A673 (cell line): ENCODE measurements around the gene MSI2. TPM values are rescaled to one million over a fixed set of nuclear protein-coding genes. Genes with fewer than 3 reads are reported as not detected.

ENCODE experiments used
- BruUV-seq: library from RNA; stranded (reverse); fragments of 400-500 nt; replicated peaks from 2 replicates; lab custom pipeline; 2021; lab: Mats Ljungman, UMichigan
- CTCF ChIA-PET: fragments of 300-600 bp; sonication (Branson Sonifier 250); formaldehyde crosslinking; loops from one replicate; lab custom pipeline; 2022; ENCODE audit warnings: antibody characterized with exemption; lab: Charles Lee
- POLR2A ChIA-PET: fragments of 300-600 bp; sonication (Branson Sonifier 250); formaldehyde crosslinking; loops from one replicate; lab custom pipeline; 2022; ENCODE audit warnings: antibody characterized with exemption; ENCODE audit not compliant: low non-redundant PET; lab: Charles Lee
- DNase-seq: peaks from one replicate; pipeline ENCODE4 v3.0.0-alpha.2; 2015; ENCODE audit warnings: low spot score
- H3K27ac ChIP-seq: fragments of 200-600 bp; sonication (generic); 2 replicates; pipeline ENCODE4 v1.5.1; 2016; ENCODE audit warnings: mixed run types, low read depth, mild to moderate bottlenecking, mixed read lengths, antibody characterized with exemption, low read length; ENCODE audit not compliant: poor library complexity, severe bottlenecking
- H3K27me3 ChIP-seq: fragments of 200-600 bp; sonication (generic); replicated peaks from 2 replicates; pipeline ENCODE4 v1.6.1; 2017; ENCODE audit warnings: mixed run types, low read depth, mild to moderate bottlenecking, mixed read lengths, antibody characterized with exemption, low read length; ENCODE audit not compliant: insufficient read depth, poor library complexity
- H3K36me3 ChIP-seq: fragments of 200-600 bp; sonication (generic); 2 replicates; pipeline ENCODE4 v1.6.1; 2016; ENCODE audit warnings: mixed run types, mild to moderate bottlenecking, mixed read lengths, antibody characterized with exemption, low read length; ENCODE audit not compliant: insufficient read depth, poor library complexity, severe bottlenecking
- H3K4me1 ChIP-seq: fragments of 200-600 bp; sonication (generic); 2 replicates; pipeline ENCODE4 v1.6.1; 2017; ENCODE audit warnings: mixed run types, mild to moderate bottlenecking, mixed read lengths, antibody characterized with exemption, low read length; ENCODE audit not compliant: insufficient read depth, poor library complexity, severe bottlenecking
- H3K4me3 ChIP-seq: fragments of 200-600 bp; sonication (generic); 2 replicates; pipeline ENCODE4 v1.5.1; 2016; ENCODE audit warnings: low read depth, mixed run types, mild to moderate bottlenecking, mixed read lengths, low read length; ENCODE audit not compliant: poor library complexity, severe bottlenecking
- H3K9me3 ChIP-seq: fragments of 200-600 bp; sonication (generic); 2 replicates; pipeline ENCODE4 v1.6.1; 2016; ENCODE audit warnings: mixed run types, low read depth, mild to moderate bottlenecking, mixed read lengths, antibody characterized with exemption, low read length; ENCODE audit not compliant: poor library complexity, severe bottlenecking
- EZH2 ChIP-seq: fragments of 200-600 bp; sonication (generic); IDR thresholded peaks from 2 replicates; pipeline ENCODE4 v1.6.1; 2017; ENCODE audit warnings: borderline replicate concordance, low read depth, mild to moderate bottlenecking, mixed read lengths, antibody characterized with exemption, low read length; ENCODE audit not compliant: poor library complexity, severe bottlenecking
- intact Hi-C: fragments of 100-400 bp; cut with micrococcal nuclease; formaldehyde crosslinking; loops from one replicate; pipeline ENCODE4 v1.10.0; 2022; ENCODE audit not compliant: unreplicated experiment
- total RNA-seq: library from RNA; stranded (reverse); gene quantifications from 2 replicates; pipeline ENCODE4 v1.2.3, GENCODE V29; 2021
- TF ChIP-seq, protein P1 (sequence below): fragments of 300-800, 200-600 bp; sonication (generic); conservative IDR thresholded peaks from 2 replicates; pipeline ENCODE4 v1.5.1; 2017; ENCODE audit warnings: low read depth, mild to moderate bottlenecking, antibody characterized with exemption, low read length, moderate library complexity, mixed read lengths

The MSI2 gene
- total RNA-seq, 1 experiment from 2014 or later, result 108 TPM

DNA sequence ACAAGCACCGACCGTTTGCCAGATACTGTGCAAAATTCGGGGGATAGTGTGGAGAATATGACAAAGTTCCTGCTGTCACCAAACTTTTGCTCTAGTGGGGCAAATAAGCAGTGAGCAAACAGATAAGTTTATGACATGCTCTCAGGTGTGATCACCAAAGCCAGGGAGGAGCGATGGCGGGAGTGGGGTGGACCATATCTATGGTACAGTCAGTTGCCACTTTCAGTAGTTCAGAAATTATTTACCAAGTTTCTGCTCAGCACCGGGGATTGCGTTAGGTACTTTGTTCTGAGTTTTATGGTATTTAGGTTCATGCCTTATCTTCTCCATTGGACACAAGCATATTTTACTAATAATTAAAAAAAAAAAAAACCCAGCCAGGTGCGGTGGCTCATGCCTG, 11.9 kb downstream of the MSI2 start:
- ChIA-PET CTCF (no interaction called here), POLR2A (no interaction called here)
- Histone ChIP-seq H3K27me3 (no peaks in the 10 kb centered on the region), H3K4me1 (no peaks in the 10 kb centered on the region), H3K27ac (no peak overlapping the region), H3K36me3 (peaks cover 26% of the 10 kb centered on the region), H3K9me3 (no peaks in the 10 kb centered on the region), H3K4me3 (no peak overlapping the region)
- intact Hi-C loops, result no loop called here
- TF ChIP-seq EZH2, result no peak
- TF ChIP-seq, protein P1, sequence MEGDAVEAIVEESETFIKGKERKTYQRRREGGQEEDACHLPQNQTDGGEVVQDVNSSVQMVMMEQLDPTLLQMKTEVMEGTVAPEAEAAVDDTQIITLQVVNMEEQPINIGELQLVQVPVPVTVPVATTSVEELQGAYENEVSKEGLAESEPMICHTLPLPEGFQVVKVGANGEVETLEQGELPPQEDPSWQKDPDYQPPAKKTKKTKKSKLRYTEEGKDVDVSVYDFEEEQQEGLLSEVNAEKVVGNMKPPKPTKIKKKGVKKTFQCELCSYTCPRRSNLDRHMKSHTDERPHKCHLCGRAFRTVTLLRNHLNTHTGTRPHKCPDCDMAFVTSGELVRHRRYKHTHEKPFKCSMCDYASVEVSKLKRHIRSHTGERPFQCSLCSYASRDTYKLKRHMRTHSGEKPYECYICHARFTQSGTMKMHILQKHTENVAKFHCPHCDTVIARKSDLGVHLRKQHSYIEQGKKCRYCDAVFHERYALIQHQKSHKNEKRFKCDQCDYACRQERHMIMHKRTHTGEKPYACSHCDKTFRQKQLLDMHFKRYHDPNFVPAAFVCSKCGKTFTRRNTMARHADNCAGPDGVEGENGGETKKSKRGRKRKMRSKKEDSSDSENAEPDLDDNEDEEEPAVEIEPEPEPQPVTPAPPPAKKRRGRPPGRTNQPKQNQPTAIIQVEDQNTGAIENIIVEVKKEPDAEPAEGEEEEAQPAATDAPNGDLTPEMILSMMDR, result no peak
- DNase-seq, result no peak
- BruUV-seq, result no TSS peak

DNA sequence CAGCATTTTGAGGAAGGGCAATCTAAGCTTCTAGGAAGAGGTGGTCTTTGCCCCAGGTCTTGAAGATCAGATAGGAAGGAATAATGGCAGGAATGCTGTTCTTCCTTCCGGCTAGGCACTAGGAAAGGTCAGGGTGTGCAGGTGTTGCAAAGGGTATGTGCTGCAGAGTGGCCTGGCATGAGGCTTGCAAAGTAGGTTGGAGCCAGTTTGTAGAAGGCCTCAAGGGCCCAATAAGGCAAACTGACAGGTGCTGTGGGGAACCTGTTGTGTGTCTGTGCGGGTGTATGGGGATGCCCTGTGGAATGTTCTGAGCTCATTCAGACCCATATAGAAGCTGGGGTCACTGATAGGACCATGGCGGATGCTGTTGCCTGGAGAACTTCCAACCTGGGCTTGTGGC, 12.7 kb downstream of the MSI2 start:
- TF ChIP-seq, protein P1, result no peak
- no peak for TF ChIP-seq EZH2
- Histone ChIP-seq H3K27me3 (no peaks in the 10 kb centered on the region), H3K36me3 (peaks cover 18% of the 10 kb centered on the region), H3K27ac (no peak overlapping the region), H3K9me3 (no peaks in the 10 kb centered on the region), H3K4me3 (no peak overlapping the region), H3K4me1 (no peaks in the 10 kb centered on the region)
- DNase-seq, result no peak
- no TSS peak for BruUV-seq
- intact Hi-C loops, result no loop called here
- ChIA-PET CTCF (interaction anchor here (1.1 kb wide), 1 partner anchor 26 kb away, joined by 3 read pairs; no protein-coding TSS in a partner anchor), POLR2A (no interaction called here)

DNA sequence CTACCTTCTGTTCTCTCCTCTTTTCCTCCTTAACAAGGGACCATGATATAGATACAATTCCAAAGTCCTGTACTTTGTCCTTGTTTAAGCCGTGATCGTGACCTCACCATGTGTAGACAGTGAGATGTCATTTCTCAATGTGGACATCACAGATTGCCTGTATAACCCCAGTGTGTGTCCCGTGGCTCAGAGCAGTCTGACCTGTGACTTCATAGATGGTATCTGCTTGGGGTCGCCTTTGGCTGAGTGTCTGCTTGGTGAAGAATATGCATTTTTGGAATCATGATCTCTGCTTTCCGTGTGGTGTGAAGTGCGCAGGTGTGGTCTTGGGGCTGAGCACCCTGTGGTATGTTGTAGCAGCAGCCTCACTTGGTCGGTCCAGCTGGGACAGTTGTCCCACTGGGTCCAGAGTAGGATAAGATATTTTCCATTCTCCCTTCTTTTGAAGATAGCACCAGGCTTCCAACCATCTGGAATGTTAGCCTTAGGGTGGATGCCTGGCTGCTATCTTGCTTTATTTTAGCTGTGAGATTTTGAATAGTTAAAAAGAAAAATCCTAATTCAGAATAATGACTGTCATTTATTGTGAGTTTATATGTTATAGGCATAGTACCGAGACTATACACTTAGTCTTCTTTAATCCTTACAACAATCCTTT, 13.4 kb downstream of the MSI2 start:
- no peak for DNase-seq
- H3K27ac ChIP-seq, result no peak overlapping the region
- H3K4me1 ChIP-seq, result no peaks in the 10 kb centered on the region
- H3K36me3 ChIP-seq, result peaks cover 11% of the 10 kb centered on the region
- BruUV-seq, result no TSS peak
- H3K27me3 ChIP-seq, result no peaks in the 10 kb centered on the region
- CTCF ChIA-PET, result interaction anchor here (1.1 kb wide), 1 partner anchor 27 kb away, joined by 3 read pairs; no protein-coding TSS in a partner anchor
- intact Hi-C loops, result no loop called here
- POLR2A ChIA-PET, result interaction anchor here (0.6 kb wide), 1 partner anchor 12 kb away, joined by 3 read pairs; no protein-coding TSS in a partner anchor
- H3K4me3 ChIP-seq, result no peak overlapping the region
- no peaks in the 10 kb centered on the region for H3K9me3 ChIP-seq
- TF ChIP-seq, protein P1, result no peak
- TF ChIP-seq EZH2, result no peak
